Esophagus muscularis mucosa (tissue), 4 donors: ENCODE measurements around the gene TEX38. TPM values are rescaled to one million over a fixed set of nuclear protein-coding genes. Genes with fewer than 3 reads are reported as not detected.

Experiments used
- DNase-seq: peaks from one replicate; pipeline ENCODE4 v3.0.0-alpha.2; 2017; ENCODE audit errors: extremely low spot score
- H3K27ac ChIP-seq, 4 donors: fragments of 200-600 bp; sonication (generic); replicated peaks in 1 of 4; 1 replicate in 3 of 4; 2 replicates in 1 of 4; pipeline ENCODE4 v1.5.1; 2016 to 2019; ENCODE audit warnings: mild to moderate bottlenecking in 1 of 4
- H3K27me3 ChIP-seq, 4 donors: fragments of 200-600 bp; sonication (generic); one replicate each; pipeline versions ENCODE4 v1.5.1 to v1.6.0; 2016 to 2019
- H3K36me3 ChIP-seq, 4 donors: fragments of 200-600 bp; sonication (generic); one replicate each; pipeline ENCODE4 v1.5.1; 2016 to 2019
- H3K4me1 ChIP-seq, 4 donors: fragments of 200-600 bp; sonication (generic); one replicate each; pipeline ENCODE4 v1.5.1; 2016 to 2019
- H3K4me3 ChIP-seq, 4 donors: fragments of 200-600 bp; sonication (generic); 1 replicate in 2 of 4; 2 replicates in 2 of 4; pipeline ENCODE4 v1.5.1; 2016 to 2019; ENCODE audit warnings: mild to moderate bottlenecking in 4 of 4, moderate library complexity in 1 of 4
- H3K9me3 ChIP-seq, 4 donors: fragments of 200-600 bp; sonication (generic); 1 replicate in 3 of 4; 2 replicates in 1 of 4; pipeline ENCODE4 v1.5.1; 2016 to 2019
- CTCF ChIP-seq, 3 experiments: fragments of 200-600 bp in 2 of 3; fragments of 450-650 bp in 1 of 3; sonication (generic) in 2 of 3; IDR thresholded peaks; one replicate each; pipeline ENCODE4 v1.5.1; 2017 to 2019; ENCODE audit warnings: antibody characterized with exemption in 3 of 3, mild to moderate bottlenecking in 2 of 3, moderate library complexity in 1 of 3
- EP300 ChIP-seq: sonication (generic); formaldehyde crosslinking; IDR thresholded peaks from one replicate; pipeline ENCODE4 v1.6.1; 2017; ENCODE audit warnings: antibody characterized with exemption
- POLR2A ChIP-seq: fragments of 450-650 bp; IDR thresholded peaks from one replicate; pipeline ENCODE4 v1.6.1; 2017; ENCODE audit warnings: antibody characterized with exemption, moderate library complexity, mild to moderate bottlenecking, low read depth
- POLR2AphosphoS5 ChIP-seq, 2 donors: sonication (generic); formaldehyde crosslinking; IDR thresholded peaks; one replicate each; pipeline ENCODE4 v1.6.1; 2017; ENCODE audit warnings: antibody characterized with exemption in 2 of 2
- WGBS: methylation state at CpG from one replicate; pipeline ENCODE4 v1.1.5; 2018; 5-methylcytosine and 5-hydroxymethylcytosine counted together
- intact Hi-C: fragments of 100-400 bp; cut with DNase I; formaldehyde crosslinking; loops from one replicate; pipeline ENCODE4 v1.15.1; 2023
- total RNA-seq, 4 donors: library from RNA; depleted of rRNA; stranded (reverse); fragments of >200 nt; gene quantifications; one replicate each; pipeline versions ENCODE4 v1.1.0 to v1.2.1, GENCODE V29; 2016

The TEX38 gene
- total RNA-seq, 4 donors from 2014 or later, result not detected

- TF ChIP-seq POLR2A, result no peak
- peaks cover 0 to 3% (median 0%) of the 10 kb centered on the region in 4 donors for H3K36me3 ChIP-seq
- no peak overlapping the region for H3K27ac ChIP-seq
- H3K4me1 ChIP-seq, result peaks cover 34 to 38% (median 36%) of the 10 kb centered on the region in 4 donors
- no peaks in the 10 kb centered on the region for H3K9me3 ChIP-seq
- intact Hi-C loops, result no loop called here
- H3K4me3 ChIP-seq, result no peak overlapping the region
- DNase-seq, result no peak
- no peaks in the 10 kb centered on the region for H3K27me3 ChIP-seq
- WGBS, result 91% methylated on average over 1 of the region's 1 CpG
Observed at GRCh38 chr1:46721204-46721603, 49.5 kb downstream of the TEX38 start.

GRCh38 chr1:46721686-46722205 is 50.1 kb downstream of the TEX38 start:
- Histone ChIP-seq H3K4me1 (peaks cover 29 to 33% (median 31%) of the 10 kb centered on the region in 4 donors), H3K9me3 (no peaks in the 10 kb centered on the region), H3K27ac (no peak overlapping the region), H3K4me3 (no peak overlapping the region), H3K36me3 (no peaks in the 10 kb centered on the region), H3K27me3 (no peaks in the 10 kb centered on the region)
- DNase-seq, result no peak
- 29% methylated on average over 2 of the region's 3 CpGs for WGBS
- TF ChIP-seq POLR2AphosphoS5 (IDR thresholded peaks at IDR 0.05) (no peak), EP300 (no peak), CTCF (IDR thresholded peaks at IDR 0.05) (no peak), POLR2A (no peak)
- intact Hi-C loops, result no loop called here

Other genes starting within 250 kb of the TEX38 start
- gene DMBX1, start 182.0 kb upstream of the TEX38 start, total RNA-seq, result not detected
- not detected for gene KNCN, start 120.2 kb upstream of the TEX38 start, total RNA-seq
- 10 to 100 TPM; 27.7 to 37.0 (median 29.3) TPM for gene MKNK1, start 67.6 kb upstream of the TEX38 start, total RNA-seq
- 10 to 100 TPM; 19.5 to 27.0 (median 24.4) TPM for gene MOB3C, start 55.0 kb upstream of the TEX38 start, total RNA-seq
- gene ATPAF1, start 3.5 kb upstream of the TEX38 start, total RNA-seq, result 10 to 100 TPM; 64.4 to 88.0 (median 68.5) TPM
- gene EFCAB14, start 47.3 kb downstream of the TEX38 start, total RNA-seq, result 100 to 1,000 TPM in 2 of 4 donors, 10 to 100 TPM in 2; 83.5 to 113 (median 104) TPM
- 100 to 1,000 TPM in 2 of 4 donors, 10 to 100 TPM in 2; 41.1 to 150 (median 113) TPM for gene CYP4B1, start 127.2 kb downstream of the TEX38 start, total RNA-seq